ENCODE measurements around the gene CCNDBP1.

DNA sequence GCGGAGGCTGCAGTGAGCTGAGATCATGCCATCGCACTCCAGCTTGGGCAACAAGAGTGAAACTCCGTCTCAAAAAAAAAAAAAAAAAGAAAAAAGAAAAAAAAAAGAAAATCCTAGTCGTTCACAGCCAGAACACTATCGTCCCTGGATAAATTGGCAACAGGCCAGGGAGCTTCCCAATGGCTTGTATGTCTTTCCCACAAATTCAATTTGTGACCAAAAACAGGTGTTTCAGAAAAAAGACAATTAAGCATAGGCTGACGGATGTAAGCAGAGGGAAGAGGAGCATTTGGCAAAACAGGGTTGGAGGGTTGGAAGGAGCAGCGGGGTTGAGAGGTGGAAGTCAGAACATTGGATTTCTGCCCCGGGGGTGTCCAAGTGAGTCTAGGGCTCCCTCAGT lies 27.1 kb downstream of the CCNDBP1 start:
- TF ChIP-seq, protein P1, sequence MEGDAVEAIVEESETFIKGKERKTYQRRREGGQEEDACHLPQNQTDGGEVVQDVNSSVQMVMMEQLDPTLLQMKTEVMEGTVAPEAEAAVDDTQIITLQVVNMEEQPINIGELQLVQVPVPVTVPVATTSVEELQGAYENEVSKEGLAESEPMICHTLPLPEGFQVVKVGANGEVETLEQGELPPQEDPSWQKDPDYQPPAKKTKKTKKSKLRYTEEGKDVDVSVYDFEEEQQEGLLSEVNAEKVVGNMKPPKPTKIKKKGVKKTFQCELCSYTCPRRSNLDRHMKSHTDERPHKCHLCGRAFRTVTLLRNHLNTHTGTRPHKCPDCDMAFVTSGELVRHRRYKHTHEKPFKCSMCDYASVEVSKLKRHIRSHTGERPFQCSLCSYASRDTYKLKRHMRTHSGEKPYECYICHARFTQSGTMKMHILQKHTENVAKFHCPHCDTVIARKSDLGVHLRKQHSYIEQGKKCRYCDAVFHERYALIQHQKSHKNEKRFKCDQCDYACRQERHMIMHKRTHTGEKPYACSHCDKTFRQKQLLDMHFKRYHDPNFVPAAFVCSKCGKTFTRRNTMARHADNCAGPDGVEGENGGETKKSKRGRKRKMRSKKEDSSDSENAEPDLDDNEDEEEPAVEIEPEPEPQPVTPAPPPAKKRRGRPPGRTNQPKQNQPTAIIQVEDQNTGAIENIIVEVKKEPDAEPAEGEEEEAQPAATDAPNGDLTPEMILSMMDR (IDR thresholded peaks at IDR 0.05; ENCODE audit: low read depth, low read length) = no peak
- no peak for TF ChIP-seq EZH2phosphoT487 (IDR thresholded peaks at IDR 0.05; ENCODE audit: low read depth)

Data from OCI-LY3 (cell line).